Measurements from ENCODE around the gene FHL2.
"Not testable (repeated sequence)": the region's sequence is repeated elsewhere in the genome, so short reads cannot be mapped to it uniquely, and the experiment has no call there.

FHL2 gene

DNA sequence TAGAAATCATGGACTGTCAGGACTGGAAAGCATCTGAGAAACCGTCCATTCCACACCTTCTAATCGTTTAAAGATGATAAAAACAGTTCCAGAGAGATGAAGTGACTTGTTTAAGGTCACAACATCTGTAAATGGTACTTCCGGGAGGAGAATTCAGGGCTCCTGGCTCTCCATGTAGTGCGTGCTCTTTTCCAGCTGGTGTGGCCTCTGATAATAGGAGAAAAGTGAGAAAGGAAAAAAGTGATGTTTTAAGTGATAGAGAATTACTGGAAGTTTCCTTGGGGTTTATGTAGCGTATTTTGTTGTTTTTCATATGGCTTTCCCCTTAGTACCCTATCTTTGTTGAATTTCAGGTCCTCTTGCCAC, 60.8 kb downstream of the FHL2 start:
- DNase-seq (ENCODE audit: low spot score in 2 of 2), result no peak
- no peaks in the 10 kb centered on the region for H3K9me3 Mint-ChIP-seq
- H3K4me1 Mint-ChIP-seq, result peaks cover 12% of the 10 kb centered on the region
- peak overlapping the region; percentile 100 for H3K4me3 Mint-ChIP-seq
- H3K36me3 Mint-ChIP-seq, result peaks cover 7% of the 10 kb centered on the region
- H3K27ac Mint-ChIP-seq, result peak overlapping the region; percentile 99
- ATAC-seq (ENCODE audit: low read depth), result no peak
- H3K27me3 Mint-ChIP-seq, result no peaks in the 10 kb centered on the region

DNA sequence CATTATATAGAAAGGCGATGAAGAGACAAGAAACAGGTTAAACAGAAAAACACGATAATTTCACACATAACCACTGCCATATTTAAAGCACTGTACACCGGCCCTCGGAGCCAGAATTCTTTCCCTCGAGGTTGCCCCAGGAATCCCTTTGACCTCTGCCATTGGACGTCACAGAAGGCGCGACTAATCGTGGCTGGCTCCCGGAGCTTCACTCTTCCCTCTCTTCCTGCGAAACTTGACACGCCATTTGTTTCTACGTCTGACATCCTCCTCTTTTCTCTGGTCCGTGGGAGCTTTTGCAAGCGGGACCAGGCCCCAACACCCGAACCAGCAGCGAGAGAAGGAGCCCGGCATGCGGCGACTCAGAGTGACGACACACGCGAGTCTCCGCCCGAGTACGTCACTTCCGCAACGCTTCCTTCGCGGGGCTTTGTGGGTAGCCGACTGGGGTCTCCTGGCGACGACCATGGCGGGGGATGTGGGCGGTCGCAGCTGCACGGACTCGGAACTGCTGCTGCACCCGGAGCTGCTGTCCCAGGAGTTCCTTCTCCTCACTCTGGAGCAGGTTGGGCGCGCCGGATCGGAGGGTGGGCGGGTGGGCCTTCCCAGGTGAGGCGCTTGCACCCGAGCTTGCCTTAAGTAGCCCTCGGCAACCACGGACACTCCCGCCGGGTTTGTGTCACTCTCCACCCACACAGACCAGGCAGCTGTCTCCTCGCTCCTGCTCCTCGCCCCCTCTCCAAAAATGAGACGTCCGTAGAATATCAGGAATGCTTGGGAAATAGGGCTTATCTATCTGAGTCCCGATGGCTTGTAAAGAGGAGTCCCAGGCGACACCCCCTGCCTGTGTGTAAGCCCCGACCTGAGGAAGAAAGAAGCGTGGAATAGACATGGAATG, 61.5 kb downstream of the FHL2 start, which contains the start of gene C2orf49:
TSS of gene C2orf49 (plus strand) at position 419 of the 898 bp plus-strand sequence. CDS start at position 467, 48 bp downstream.
- peaks cover 5% of the 10 kb centered on the region for H3K36me3 Mint-ChIP-seq
- H3K27me3 Mint-ChIP-seq, result no peaks in the 10 kb centered on the region
- H3K4me1 Mint-ChIP-seq, result peaks cover 12% of the 10 kb centered on the region
- H3K27ac Mint-ChIP-seq, result peak within 1 kb of the TSS; percentile 99
- H3K9me3 Mint-ChIP-seq, result no peaks in the 10 kb centered on the region
- peak; percentile 86 to 89 for DNase-seq (ENCODE audit: low spot score in 2 of 2)
- ATAC-seq (ENCODE audit: low read depth), result peak; percentile 93
- H3K4me3 Mint-ChIP-seq, result peak within 1 kb of the TSS; percentile 100

DNA sequence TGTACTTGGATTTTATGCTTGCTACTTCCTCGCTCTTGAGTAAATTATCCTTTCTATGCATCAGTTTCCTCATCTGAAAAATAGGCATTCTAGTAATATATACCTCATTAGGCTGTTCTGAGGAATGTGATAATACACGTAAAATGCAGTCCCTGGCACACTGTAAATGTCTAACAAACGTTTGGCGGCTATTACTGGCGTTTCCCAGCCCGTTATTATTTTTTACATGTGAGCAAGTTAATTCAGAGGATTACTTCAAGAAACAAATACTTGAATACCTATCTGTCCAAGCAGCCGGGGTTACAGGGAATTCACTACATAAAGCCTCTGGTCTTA, 62.1 kb downstream of the FHL2 start:
- Mint-ChIP-seq H3K4me1 (peaks cover 12% of the 10 kb centered on the region), H3K9me3 (no peaks in the 10 kb centered on the region), H3K36me3 (peaks cover 5% of the 10 kb centered on the region), H3K4me3 (peak overlapping the region; percentile 100), H3K27ac (peak overlapping the region; percentile 99), H3K27me3 (no peaks in the 10 kb centered on the region)
- ATAC-seq (ENCODE audit: low read depth) (no peak), DNase-seq (ENCODE audit: low spot score in 2 of 2) (no peak)

DNA sequence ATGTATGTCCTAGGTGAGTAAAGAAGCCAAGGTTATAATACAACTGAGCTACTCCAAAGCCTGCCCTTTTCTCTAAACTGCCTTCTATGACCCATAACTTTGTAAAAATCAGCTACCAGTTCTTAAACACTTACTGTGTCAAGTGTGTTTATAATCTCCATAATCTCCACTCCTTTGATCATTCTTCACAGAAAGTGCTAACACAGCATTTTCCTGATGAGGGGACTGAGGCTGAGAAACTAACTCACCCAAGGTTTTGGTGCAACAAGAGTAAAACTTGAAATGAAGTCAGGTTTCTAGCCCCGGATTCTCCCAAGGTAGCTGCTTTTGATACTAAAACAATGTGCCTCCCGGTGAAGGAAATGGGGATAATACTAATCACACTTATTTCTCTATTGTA, 63.4 kb downstream of the FHL2 start:
- H3K4me1 Mint-ChIP-seq, result peaks cover 13% of the 10 kb centered on the region
- peaks cover 5% of the 10 kb centered on the region for H3K36me3 Mint-ChIP-seq
- ATAC-seq (ENCODE audit: low read depth), result no peak
- no peak overlapping the region for H3K4me3 Mint-ChIP-seq
- H3K9me3 Mint-ChIP-seq, result no peaks in the 10 kb centered on the region
- DNase-seq (ENCODE audit: low spot score in 2 of 2), result no peak
- H3K27me3 Mint-ChIP-seq, result no peaks in the 10 kb centered on the region
- no peak overlapping the region for H3K27ac Mint-ChIP-seq

DNA sequence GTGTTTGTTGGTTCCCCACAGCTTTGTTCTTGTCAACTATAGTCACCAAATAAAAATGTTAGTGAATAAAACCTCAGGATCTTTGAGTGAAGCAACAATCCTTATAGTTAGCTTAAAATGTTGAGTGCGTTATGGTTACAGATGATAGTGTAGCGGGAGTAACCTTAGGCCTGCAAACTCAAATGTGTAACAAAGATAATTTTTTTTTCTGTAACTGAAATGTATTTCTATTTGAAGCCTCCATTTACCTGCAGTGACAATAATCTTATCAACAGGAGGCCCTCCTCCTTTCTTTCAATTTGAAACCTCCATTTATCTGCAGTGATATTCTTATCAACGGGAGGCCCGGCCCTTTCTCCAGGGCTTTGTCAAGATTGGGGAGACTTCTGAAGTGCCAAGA, 64.6 kb downstream of the FHL2 start:
- no peak for DNase-seq (ENCODE audit: low spot score in 2 of 2)
- ATAC-seq (ENCODE audit: low read depth), result no peak
- Mint-ChIP-seq H3K27ac (no peak overlapping the region), H3K36me3 (no peaks in the 10 kb centered on the region), H3K9me3 (no peaks in the 10 kb centered on the region), H3K27me3 (no peaks in the 10 kb centered on the region), H3K4me3 (no peak overlapping the region), H3K4me1 (peaks cover 16% of the 10 kb centered on the region)

DNA sequence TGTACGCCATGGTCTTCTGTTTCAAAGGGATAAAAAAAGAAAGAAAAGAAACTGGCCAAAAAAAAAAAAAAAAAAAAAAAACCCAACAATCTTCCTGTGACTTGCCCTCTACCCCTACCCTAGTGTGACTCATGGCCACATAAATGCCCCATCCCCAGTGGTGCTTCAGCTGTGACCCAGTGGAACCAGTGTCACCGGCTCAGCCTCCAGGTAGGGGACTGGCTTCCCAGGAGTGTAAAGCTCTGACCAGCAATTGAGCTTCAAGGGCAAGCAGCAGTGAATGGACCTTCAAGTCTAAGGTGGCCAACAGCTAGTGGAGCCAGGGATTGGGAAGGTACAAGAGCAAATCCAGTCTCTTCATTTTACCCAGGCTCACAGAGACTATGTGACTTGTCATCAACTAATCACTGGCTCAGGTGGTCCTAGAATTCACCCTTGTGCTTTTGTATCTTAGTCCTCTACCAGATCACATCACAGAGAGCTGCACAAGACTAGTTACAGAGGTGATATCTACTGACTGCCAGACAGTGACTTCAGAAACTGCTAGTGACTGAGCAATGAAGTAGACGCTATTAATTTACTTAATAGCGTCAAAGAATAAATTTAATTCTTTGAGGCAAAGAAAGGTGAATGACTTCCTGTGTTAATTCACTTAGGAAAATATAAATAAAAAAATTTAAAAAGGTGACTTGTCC, 68.0 kb downstream of the FHL2 start:
- DNase-seq (ENCODE audit: low spot score in 2 of 2) (no peak), ATAC-seq (ENCODE audit: low read depth) (no peak)
- Mint-ChIP-seq H3K9me3 (no peaks in the 10 kb centered on the region), H3K4me1 (peaks cover 25% of the 10 kb centered on the region), H3K27me3 (no peaks in the 10 kb centered on the region), H3K36me3 (no peaks in the 10 kb centered on the region), H3K4me3 (peak overlapping the region; percentile 86), H3K27ac (peak overlapping the region; percentile 93)

DNA sequence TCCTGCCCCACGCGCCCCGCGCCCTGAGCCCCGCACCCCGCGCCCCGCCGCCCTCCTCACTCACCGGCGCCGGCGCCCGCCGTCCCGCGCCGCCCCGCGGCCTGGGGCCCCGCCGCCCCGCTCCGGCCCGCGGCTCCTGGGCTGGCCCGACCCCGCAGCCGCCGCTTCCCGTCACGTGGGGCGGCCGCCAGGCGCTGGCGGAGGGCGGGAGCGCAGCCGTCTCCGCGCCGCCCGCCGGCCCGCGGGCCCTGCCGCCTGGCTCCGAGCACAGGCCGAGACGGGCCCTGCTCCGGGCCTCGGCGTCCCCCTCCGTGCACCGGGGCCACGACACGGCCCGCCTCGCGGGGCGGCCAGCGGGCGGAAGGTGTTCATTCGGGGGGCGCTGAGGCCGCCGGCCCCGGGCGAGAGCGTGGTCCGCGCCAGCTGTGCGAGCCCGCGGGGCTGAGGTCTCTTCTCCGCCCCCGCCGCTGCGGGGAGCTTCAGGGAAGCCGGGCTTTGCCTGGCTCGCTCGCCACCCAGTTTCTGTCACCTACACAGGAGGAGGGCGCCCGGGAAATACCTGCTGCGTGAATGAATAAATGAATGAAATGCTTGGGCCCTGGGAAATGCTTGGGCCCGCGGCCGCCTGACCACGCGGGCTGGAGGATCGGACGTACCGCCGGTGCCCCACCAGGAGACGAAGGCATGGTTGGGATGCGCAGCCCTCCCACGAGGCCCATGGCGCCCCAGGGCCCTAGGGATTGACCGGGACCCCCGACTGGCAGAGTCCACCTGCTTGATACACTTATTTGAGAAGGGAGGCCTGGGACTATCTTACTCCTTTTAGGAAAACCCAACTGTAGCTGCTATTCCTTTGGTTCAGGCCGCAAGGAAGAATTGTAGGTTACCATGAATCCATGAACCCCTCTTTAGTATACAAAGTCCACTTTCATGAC, 69.0 kb downstream of the FHL2 start, which contains the start of gene TGFBRAP1:
TSS of gene TGFBRAP1 (minus strand) at position 175 of the 935 bp plus-strand sequence. CDS start 21,434 bp downstream, outside the sequence.
- DNase-seq (ENCODE audit: low spot score in 2 of 2) (peak; percentile 60 to 71), ATAC-seq (ENCODE audit: low read depth) (peak; percentile 91)
- H3K4me3 Mint-ChIP-seq, result peak within 1 kb of the TSS; percentile 87
- peak within 1 kb of the TSS; percentile 93 for H3K27ac Mint-ChIP-seq
- peaks cover 28% of the 10 kb centered on the region for H3K4me1 Mint-ChIP-seq
- H3K36me3 Mint-ChIP-seq, result no peaks in the 10 kb centered on the region
- no peaks in the 10 kb centered on the region for H3K27me3 Mint-ChIP-seq
- no peaks in the 10 kb centered on the region for H3K9me3 Mint-ChIP-seq

DNA sequence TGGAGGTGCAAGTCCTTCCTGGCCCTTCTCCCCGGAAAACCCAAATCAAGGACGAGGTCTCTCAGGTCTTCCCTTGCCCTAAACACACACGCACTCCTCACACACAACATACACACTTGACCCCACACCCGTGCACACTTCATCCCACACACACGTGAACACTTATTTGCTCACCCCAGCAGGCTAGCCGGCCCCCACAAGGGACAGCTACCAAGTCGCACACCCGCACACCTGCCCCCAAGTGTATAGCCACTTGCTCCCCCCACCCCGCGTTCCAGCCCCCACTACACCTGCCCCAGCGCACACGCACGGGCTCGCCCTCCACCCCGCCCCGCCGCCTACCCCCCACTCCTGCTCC, 69.7 kb downstream of the FHL2 start:
- H3K4me3 Mint-ChIP-seq, result peak overlapping the region; percentile 87
- H3K4me1 Mint-ChIP-seq, result peaks cover 31% of the 10 kb centered on the region
- peaks cover 1% of the 10 kb centered on the region for H3K36me3 Mint-ChIP-seq
- DNase-seq (ENCODE audit: low spot score in 2 of 2) (peak in 1 of 2 donors; percentile 22), ATAC-seq (ENCODE audit: low read depth) (peak; percentile 34)
- H3K27me3 Mint-ChIP-seq, result no peaks in the 10 kb centered on the region
- no peaks in the 10 kb centered on the region for H3K9me3 Mint-ChIP-seq
- peak overlapping the region; percentile 79 for H3K27ac Mint-ChIP-seq

DNA sequence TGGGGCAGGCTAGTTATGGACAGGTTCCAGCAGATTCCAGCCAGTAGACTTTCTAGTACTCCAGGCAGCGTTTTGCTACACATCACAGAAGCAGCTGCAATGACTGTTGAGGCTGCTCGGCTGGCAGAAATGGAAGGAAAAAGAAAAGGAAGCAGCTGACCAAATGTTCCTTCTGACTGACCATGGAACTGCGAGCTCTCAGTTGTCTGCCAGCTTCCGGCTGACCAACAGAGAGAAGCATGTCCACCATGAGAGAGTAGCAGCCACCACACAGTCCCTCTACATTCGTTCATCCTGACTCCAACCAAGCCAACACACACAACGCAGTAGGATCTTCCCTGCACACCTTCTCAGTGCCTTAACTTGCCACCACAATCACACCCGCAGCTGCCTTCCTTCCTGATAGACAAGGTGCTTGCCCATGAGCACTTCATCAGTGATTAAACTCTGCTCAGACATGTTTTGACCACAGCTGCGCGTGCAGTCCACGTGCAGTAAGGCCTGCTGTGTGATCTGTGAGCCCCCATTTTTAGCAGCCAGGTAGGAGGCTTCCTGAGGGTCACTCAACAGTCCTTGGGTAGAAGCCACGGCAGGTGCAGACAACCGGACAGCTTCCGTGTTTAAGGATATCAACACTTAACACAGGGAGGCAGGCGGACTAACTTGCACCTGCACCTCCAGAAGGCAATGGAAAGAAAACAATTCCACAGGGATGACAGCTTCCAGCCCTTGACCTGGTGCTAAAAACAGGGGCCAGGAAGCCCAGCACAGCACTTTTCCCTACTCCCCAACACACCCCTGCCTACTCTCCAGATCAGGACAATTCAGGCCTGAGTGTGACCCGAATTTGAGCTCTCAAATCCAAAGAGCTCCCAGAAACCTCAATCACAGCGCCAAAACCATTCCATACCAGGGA, 70.3 kb downstream of the FHL2 start:
- H3K4me1 Mint-ChIP-seq, result peaks cover 34% of the 10 kb centered on the region
- no peak for ATAC-seq (ENCODE audit: low read depth)
- DNase-seq (ENCODE audit: low spot score in 2 of 2), result peak in 1 of 2 donors; percentile 18

DNA sequence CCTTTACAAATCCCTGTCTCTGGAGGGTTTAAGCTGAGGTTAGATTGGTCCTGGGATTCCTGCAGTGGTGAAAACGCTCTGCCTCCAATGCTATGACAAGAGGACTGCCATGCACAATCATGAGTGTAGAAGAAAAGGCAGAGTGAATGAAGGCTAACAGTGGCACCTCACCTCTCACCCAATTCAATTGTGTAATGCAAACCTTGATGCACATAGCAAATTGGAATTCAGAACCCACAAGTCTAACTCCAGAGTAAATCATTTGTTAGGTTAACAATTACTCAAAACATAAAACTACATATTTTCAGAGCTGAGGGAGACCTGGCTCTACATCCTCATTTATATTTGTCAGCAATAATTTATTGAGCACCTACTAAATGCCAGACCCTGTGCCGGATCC, 71.2 kb downstream of the FHL2 start:
- ATAC-seq (ENCODE audit: low read depth) (no peak), DNase-seq (ENCODE audit: low spot score in 2 of 2) (no peak)
- Mint-ChIP-seq H3K4me1 (peaks cover 38% of the 10 kb centered on the region), H3K27ac (peak overlapping the region; percentile 79), H3K27me3 (no peaks in the 10 kb centered on the region), H3K9me3 (no peaks in the 10 kb centered on the region), H3K36me3 (peaks cover 5% of the 10 kb centered on the region), H3K4me3 (peak overlapping the region; percentile 87)

More for the DNA sequence above, 70.3 kb downstream of the FHL2 start:
- peak overlapping the region; percentile 87 for H3K4me3 Mint-ChIP-seq
- H3K27me3 Mint-ChIP-seq, result no peaks in the 10 kb centered on the region
- H3K36me3 Mint-ChIP-seq, result peaks cover 1% of the 10 kb centered on the region
- H3K9me3 Mint-ChIP-seq, result no peaks in the 10 kb centered on the region
- peak overlapping the region; percentile 79 for H3K27ac Mint-ChIP-seq

DNA sequence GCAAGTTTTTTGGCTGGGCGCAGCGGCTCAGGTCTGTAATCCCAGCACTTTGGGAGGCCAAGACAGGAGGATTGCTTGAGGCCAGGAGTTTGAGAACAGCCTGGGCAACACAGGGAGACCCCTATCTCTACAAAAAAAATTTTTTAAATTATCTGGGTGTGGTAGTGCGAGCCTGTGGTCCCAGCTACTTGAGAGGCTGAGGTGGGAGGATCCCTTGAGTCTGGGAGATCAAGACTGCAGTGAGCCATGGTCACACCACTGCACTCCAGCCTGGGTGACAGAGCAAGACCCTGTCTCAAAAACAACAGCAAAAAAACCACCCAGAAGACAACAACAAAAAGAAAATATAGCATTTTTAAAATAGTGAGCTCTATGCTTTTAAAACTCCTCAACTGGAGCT, 71.6 kb downstream of the FHL2 start:
- not testable (repeated sequence) for H3K36me3 Mint-ChIP-seq; DNase-seq (ENCODE audit: low spot score in 2 of 2); H3K9me3 Mint-ChIP-seq; H3K4me3 Mint-ChIP-seq; ATAC-seq (ENCODE audit: low read depth); H3K27me3 Mint-ChIP-seq
- peak overlapping the region; percentile 79 for H3K27ac Mint-ChIP-seq
- peaks cover 40% of the 10 kb centered on the region for H3K4me1 Mint-ChIP-seq

DNA sequence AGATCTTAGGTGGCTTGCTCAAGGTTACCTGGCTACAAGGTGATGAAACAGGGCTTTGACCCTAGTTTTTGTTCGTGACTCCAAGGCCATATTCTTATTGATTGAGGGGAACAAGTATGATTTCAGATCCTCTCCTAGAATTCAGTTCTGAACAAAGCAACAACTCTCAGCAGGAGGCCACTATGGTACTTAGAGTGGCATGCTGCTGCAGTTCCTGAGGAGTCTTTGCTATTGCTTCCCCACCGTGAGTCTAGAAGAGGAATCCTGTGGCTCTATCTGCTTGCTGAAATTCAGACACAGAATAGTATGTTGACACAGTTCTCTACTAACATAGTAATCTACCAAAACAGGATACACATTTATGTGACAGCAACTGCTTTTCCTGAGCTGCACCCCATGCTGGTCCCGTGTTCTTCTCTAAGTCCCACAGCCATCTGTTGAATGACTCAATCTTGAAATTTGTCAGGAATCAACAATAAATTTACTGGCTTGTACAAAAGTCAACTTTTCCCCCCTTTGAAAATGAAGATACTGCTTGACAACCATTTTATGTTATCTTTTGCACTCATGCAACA, 73.4 kb downstream of the FHL2 start:
- Mint-ChIP-seq H3K4me3 (no peak overlapping the region), H3K4me1 (peaks cover 38% of the 10 kb centered on the region), H3K36me3 (peaks cover 6% of the 10 kb centered on the region), H3K27ac (no peak overlapping the region), H3K9me3 (no peaks in the 10 kb centered on the region), H3K27me3 (no peaks in the 10 kb centered on the region)
- no peak for DNase-seq (ENCODE audit: low spot score in 2 of 2)
- no peak for ATAC-seq (ENCODE audit: low read depth)

Measured in memory B cell (primary cell).